Measurements from ENCODE around the gene MIF. TPM values are rescaled to one million over a fixed set of nuclear protein-coding genes. Genes with fewer than 3 reads are reported as not detected.

The MIF gene
- total and polyA plus RNA-seq, 4 donors = 108 to 1,047 (median 303) TPM

- 94% methylated on average over 6 of the region's 6 CpGs for WGBS
- no peak for DNase-seq (ENCODE audit: low spot score)
- peaks cover 3 to 17% (median 12%) of the 10 kb centered on the region in 4 donors for H3K36me3 ChIP-seq (ENCODE audit: control insufficient read depth in 4 of 4, insufficient read depth in 3 of 4, low read depth in 1 of 4, low read length in 3 of 4)
These were observed 30.9 kb downstream of the MIF start for GRCh38 chr22:23925020-23925606.

GRCh38 chr22:23926561-23926960 is 32.4 kb downstream of the MIF start:
- no peak for DNase-seq (ENCODE audit: low spot score)
- Histone ChIP-seq H3K27me3 (ENCODE audit: control insufficient read depth in 4 of 4, insufficient read depth in 4 of 4, low read length in 3 of 4) (no peaks in the 10 kb centered on the region), H3K36me3 (ENCODE audit: control insufficient read depth in 4 of 4, insufficient read depth in 3 of 4, low read depth in 1 of 4, low read length in 3 of 4) (peaks cover 3 to 17% (median 12%) of the 10 kb centered on the region in 4 donors), H3K9me3 (ENCODE audit: control insufficient read depth in 4 of 4, low read length in 3 of 4) (peaks cover 0 to 9% (median 2%) of the 10 kb centered on the region in 4 donors), H3K9ac (ENCODE audit: low read depth in 1 of 2, low read length in 2 of 2) (no peak overlapping the region), H3K27ac (ENCODE audit: low read depth in 1 of 2, low read length in 2 of 2) (no peak overlapping the region), H3K4me3 (ENCODE audit: low read depth in 1 of 3, low read length in 3 of 3) (no peak overlapping the region), H3K4me1 (ENCODE audit: control insufficient read depth in 4 of 4, insufficient read depth in 4 of 4, low read length in 3 of 4) (no peaks in the 10 kb centered on the region)
- 81% methylated on average over 14 of the region's 14 CpGs for WGBS
- TF ChIP-seq TAF1 (conservative IDR thresholded peaks at IDR 0.05) (no peak), YY1 (IDR thresholded peaks at IDR 0.05) (no peak), ATF3 (IDR thresholded peaks at IDR 0.05) (no peak), GABPA (IDR thresholded peaks at IDR 0.05 in 1 of 2, conservative IDR thresholded peaks at IDR 0.05 in 1 of 2) (no peak), ZBTB33 (IDR thresholded peaks at IDR 0.05) (no peak), HNF4G (IDR thresholded peaks at IDR 0.05) (no peak), RXRA (IDR thresholded peaks at IDR 0.05) (no peak)

More at GRCh38 chr22:23925020-23925606, 30.9 kb downstream of the MIF start:
- Histone ChIP-seq H3K9ac (ENCODE audit: low read depth in 1 of 2, low read length in 2 of 2) (no peak overlapping the region), H3K4me3 (ENCODE audit: low read depth in 1 of 3, low read length in 3 of 3) (no peak overlapping the region), H3K4me1 (ENCODE audit: control insufficient read depth in 4 of 4, insufficient read depth in 4 of 4, low read length in 3 of 4) (peaks cover 0 to 5% (median 3%) of the 10 kb centered on the region in 4 donors), H3K9me3 (ENCODE audit: control insufficient read depth in 4 of 4, low read length in 3 of 4) (peaks cover 0 to 9% (median 2%) of the 10 kb centered on the region in 4 donors), H3K27me3 (ENCODE audit: control insufficient read depth in 4 of 4, insufficient read depth in 4 of 4, low read length in 3 of 4) (no peaks in the 10 kb centered on the region), H3K27ac (ENCODE audit: low read depth in 1 of 2, low read length in 2 of 2) (no peak overlapping the region)
- no peak for TF ChIP-seq FOXA2 (IDR thresholded peaks at IDR 0.05)

GRCh38 chr22:23938328-23939016 is 44.3 kb downstream of the MIF start:
- 76% methylated on average over 5 of the region's 5 CpGs for WGBS
- Histone ChIP-seq H3K9ac (ENCODE audit: low read depth in 1 of 2, low read length in 2 of 2) (no peak overlapping the region), H3K36me3 (ENCODE audit: control insufficient read depth in 4 of 4, insufficient read depth in 3 of 4, low read depth in 1 of 4, low read length in 3 of 4) (no peaks in the 10 kb centered on the region), H3K4me3 (ENCODE audit: low read depth in 1 of 3, low read length in 3 of 3) (no peak overlapping the region), H3K9me3 (ENCODE audit: control insufficient read depth in 4 of 4, low read length in 3 of 4) (no peaks in the 10 kb centered on the region), H3K27me3 (ENCODE audit: control insufficient read depth in 4 of 4, insufficient read depth in 4 of 4, low read length in 3 of 4) (no peaks in the 10 kb centered on the region), H3K4me1 (ENCODE audit: control insufficient read depth in 4 of 4, insufficient read depth in 4 of 4, low read length in 3 of 4) (no peaks in the 10 kb centered on the region), H3K27ac (ENCODE audit: low read depth in 1 of 2, low read length in 2 of 2) (no peak overlapping the region)
- peak; percentile 24 for TF ChIP-seq MAX (IDR thresholded peaks at IDR 0.05)
- peak; percentile 48 for TF ChIP-seq NR2F2 (IDR thresholded peaks at IDR 0.05)
- TF ChIP-seq ZBTB33 (IDR thresholded peaks at IDR 0.05) = no peak
- DNase-seq (ENCODE audit: low spot score) = no peak

Measured in liver (tissue), 9 donors.